ENCODE results near the gene PCDH15.

PCDH15 gene

DNA sequence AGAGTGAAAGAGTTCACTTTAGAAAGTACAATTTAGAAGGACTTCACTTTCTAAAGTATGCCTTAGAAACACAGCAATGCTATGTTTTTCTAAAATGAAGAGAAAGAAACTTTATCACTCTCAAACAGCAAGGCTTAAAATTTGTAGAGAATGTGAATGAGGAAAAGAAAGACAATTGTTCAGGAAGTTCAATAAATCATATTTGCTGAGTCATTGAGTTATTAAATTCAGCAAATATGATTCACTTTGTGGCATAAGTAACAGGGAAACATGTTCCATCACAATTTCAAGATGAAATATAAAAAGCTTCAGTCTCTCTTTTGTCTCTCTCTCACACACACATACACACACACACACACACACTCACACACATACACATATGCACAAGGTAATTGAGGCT lies 187.9 kb downstream of the PCDH15 start:
- no peak overlapping the region for H3K4me3 ChIP-seq (ENCODE audit: low read length)

DNA sequence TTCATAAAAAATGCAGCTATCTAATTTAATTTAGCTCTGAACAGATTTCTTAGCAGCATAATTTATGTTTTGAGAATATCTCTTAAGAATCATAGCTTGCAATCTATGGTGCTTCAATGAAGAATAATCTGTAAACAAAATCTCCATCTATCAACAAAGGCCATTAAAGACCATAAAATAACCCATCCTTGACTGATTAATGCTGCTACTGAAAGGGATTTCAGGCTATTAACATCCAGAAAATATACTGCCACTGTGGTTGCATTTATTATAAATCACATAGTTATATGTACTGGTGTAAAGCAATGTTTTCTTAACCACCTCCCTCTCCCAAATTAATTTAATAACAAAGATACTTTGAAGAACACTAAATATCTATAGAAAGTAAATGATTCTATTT lies 191.6 kb downstream of the PCDH15 start:
- Histone ChIP-seq H3K36me3 (ENCODE audit: control insufficient read depth, insufficient read depth, low read length) (no peaks in the 10 kb centered on the region), H3K4me3 (ENCODE audit: low read length) (no peak overlapping the region), H3K9ac (ENCODE audit: low read length) (no peak overlapping the region), H3K27ac (ENCODE audit: low read depth, low read length) (no peak overlapping the region), H3K4me1 (ENCODE audit: control insufficient read depth, insufficient read depth, low read length) (no peaks in the 10 kb centered on the region), H3K27me3 (ENCODE audit: control insufficient read depth, insufficient read depth, low read length) (no peaks in the 10 kb centered on the region)

More for the DNA sequence above, 187.9 kb downstream of the PCDH15 start:
- no peaks in the 10 kb centered on the region for H3K4me1 ChIP-seq (ENCODE audit: control insufficient read depth, insufficient read depth, low read length)
- no peaks in the 10 kb centered on the region for H3K27me3 ChIP-seq (ENCODE audit: control insufficient read depth, insufficient read depth, low read length)
- no peak overlapping the region for H3K27ac ChIP-seq (ENCODE audit: low read depth, low read length)
- no peak overlapping the region for H3K9ac ChIP-seq (ENCODE audit: low read length)
- H3K36me3 ChIP-seq (ENCODE audit: control insufficient read depth, insufficient read depth, low read length): no peaks in the 10 kb centered on the region

DNA sequence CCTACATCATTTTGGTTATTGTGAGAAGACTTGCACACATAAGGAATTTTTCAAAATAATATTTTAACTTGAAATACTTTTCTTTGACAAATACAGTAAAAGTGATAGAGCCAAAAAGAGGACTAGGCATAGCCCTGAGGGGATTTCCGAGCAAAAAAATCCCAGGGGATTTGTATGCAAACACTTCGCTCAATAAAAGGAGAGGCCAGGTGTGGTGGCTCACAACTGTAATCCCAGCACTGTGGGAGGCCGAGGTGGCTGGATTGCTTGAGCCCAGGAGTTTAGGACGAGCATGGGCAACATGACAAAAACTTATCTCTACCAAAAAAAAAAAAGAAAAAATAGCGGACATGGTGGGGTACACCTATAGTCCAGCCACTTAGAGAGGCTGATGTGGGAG lies 193.0 kb downstream of the PCDH15 start:
- no peak overlapping the region for H3K27ac ChIP-seq (ENCODE audit: low read depth, low read length)

DNA sequence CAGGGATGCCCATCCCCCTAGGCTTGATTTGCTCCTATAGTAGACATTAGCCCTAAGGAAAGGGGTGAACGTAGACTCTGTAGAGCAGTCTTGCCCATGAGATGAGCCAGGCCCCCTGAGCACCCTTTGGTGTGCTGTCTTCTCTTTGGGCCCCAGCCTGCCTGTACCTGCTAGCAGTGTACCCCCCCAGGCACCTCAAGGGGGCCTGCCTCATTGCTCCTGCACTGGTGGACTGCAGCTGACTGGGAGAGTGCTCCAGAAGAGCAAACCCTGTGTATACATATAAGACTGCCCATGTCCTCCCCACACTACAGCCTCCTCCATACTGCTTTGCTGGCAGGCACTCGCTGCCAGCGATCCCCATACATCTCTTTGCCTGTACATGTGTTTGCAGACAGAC lies 206.7 kb downstream of the PCDH15 start:
- Histone ChIP-seq H3K4me1 (ENCODE audit: control insufficient read depth, insufficient read depth, low read length) (no peaks in the 10 kb centered on the region), H3K27me3 (ENCODE audit: control insufficient read depth, insufficient read depth, low read length) (no peaks in the 10 kb centered on the region), H3K27ac (ENCODE audit: low read depth, low read length) (no peak overlapping the region), H3K4me3 (ENCODE audit: low read length) (no peak overlapping the region), H3K9ac (ENCODE audit: low read length) (no peak overlapping the region), H3K36me3 (ENCODE audit: control insufficient read depth, insufficient read depth, low read length) (no peaks in the 10 kb centered on the region)

More for the DNA sequence above, 193.0 kb downstream of the PCDH15 start:
- no peaks in the 10 kb centered on the region for H3K27me3 ChIP-seq (ENCODE audit: control insufficient read depth, insufficient read depth, low read length)
- no peak overlapping the region for H3K9ac ChIP-seq (ENCODE audit: low read length)
- no peaks in the 10 kb centered on the region for H3K4me1 ChIP-seq (ENCODE audit: control insufficient read depth, insufficient read depth, low read length)
- H3K4me3 ChIP-seq (ENCODE audit: low read length): no peak overlapping the region
- no peaks in the 10 kb centered on the region for H3K36me3 ChIP-seq (ENCODE audit: control insufficient read depth, insufficient read depth, low read length)

DNA sequence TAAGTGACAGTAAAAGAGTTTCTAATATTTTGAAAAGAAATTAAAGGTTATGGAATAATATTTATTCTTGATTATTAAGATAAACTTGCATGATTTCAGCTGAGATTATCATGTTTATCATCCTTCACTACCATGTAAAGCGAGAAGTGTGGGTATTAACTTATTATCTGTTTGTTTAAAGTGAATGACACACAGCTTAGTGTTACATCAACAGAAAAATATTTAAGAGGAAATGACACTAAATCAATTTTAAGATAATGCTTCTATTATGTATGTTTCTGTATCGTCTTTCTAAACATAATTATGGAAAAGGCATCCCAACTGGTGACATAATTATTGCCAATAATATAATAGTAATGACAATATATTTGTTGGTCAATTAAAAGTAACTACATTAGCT lies 213.1 kb downstream of the PCDH15 start:
- no peak overlapping the region for H3K4me3 ChIP-seq (ENCODE audit: low read length)
- no peaks in the 10 kb centered on the region for H3K36me3 ChIP-seq (ENCODE audit: control insufficient read depth, insufficient read depth, low read length)
- no peaks in the 10 kb centered on the region for H3K4me1 ChIP-seq (ENCODE audit: control insufficient read depth, insufficient read depth, low read length)
- no peak overlapping the region for H3K27ac ChIP-seq (ENCODE audit: low read depth, low read length)
- no peaks in the 10 kb centered on the region for H3K27me3 ChIP-seq (ENCODE audit: control insufficient read depth, insufficient read depth, low read length)
- H3K9ac ChIP-seq (ENCODE audit: low read length): no peak overlapping the region

DNA sequence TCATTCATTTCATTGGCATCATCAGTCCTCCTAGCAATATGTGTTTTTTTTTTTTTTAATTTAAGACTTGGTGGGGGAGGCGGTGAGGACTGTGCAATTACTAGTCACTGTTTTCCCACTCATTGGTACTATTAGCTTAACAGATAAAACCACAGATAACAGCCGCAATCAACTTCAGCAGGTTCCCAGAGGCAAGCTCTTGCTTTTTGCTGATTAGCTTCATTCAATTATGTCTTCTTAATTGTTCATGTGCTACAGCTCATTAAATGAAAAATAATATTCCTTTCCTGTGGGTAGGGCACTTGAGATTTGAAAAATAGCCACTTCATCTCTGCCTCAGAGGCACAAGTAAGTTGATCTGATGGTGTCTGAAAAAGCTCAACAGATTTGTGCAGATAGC lies 215.5 kb downstream of the PCDH15 start:
- Histone ChIP-seq H3K9ac (ENCODE audit: low read length) (no peak overlapping the region), H3K4me3 (ENCODE audit: low read length) (no peak overlapping the region), H3K27ac (ENCODE audit: low read depth, low read length) (no peak overlapping the region), H3K4me1 (ENCODE audit: control insufficient read depth, insufficient read depth, low read length) (no peaks in the 10 kb centered on the region), H3K27me3 (ENCODE audit: control insufficient read depth, insufficient read depth, low read length) (no peaks in the 10 kb centered on the region), H3K36me3 (ENCODE audit: control insufficient read depth, insufficient read depth, low read length) (no peaks in the 10 kb centered on the region)

DNA sequence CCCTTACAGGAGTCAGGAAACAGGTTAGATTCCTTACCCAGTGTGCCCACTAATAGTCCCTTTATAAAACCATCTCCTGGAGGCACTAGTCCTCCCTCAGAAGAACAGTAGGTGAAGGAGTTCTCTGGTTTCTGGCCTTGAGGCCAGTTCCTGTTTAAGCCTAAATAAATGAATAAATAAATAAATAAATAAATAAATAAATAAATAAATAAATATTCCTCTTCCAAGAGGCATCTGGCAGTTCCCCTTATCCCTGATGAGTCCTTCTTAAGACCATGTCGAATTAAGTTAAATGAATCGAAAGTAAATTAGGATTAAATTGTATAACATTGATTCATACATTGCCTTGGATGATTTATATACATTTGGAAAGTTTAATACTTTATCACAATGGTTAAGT lies 223.3 kb downstream of the PCDH15 start:
- Histone ChIP-seq H3K27me3 (ENCODE audit: control insufficient read depth, insufficient read depth, low read length) (no peaks in the 10 kb centered on the region), H3K36me3 (ENCODE audit: control insufficient read depth, insufficient read depth, low read length) (no peaks in the 10 kb centered on the region), H3K4me1 (ENCODE audit: control insufficient read depth, insufficient read depth, low read length) (no peaks in the 10 kb centered on the region)

DNA sequence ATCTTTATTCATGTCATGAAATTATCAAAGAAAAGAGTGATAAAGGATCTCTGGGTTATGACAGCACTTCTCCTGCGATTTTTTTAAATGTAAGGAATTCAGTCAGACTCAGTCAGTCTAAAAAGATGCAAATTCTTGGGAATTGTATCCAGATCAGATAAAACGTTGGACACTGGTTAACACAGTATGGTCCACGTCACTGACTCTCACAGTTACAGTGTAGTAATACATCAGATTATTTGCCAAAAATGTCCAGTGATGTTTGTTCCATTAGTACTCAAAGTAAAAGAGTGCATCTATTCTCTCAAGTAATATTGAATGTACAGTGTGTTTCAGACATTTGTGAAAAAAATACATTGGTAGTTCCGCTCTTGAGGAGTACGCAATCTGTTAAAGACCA lies 224.5 kb downstream of the PCDH15 start:
- Histone ChIP-seq H3K27me3 (ENCODE audit: control insufficient read depth, insufficient read depth, low read length) (no peaks in the 10 kb centered on the region), H3K9ac (ENCODE audit: low read length) (no peak overlapping the region), H3K4me1 (ENCODE audit: control insufficient read depth, insufficient read depth, low read length) (no peaks in the 10 kb centered on the region), H3K36me3 (ENCODE audit: control insufficient read depth, insufficient read depth, low read length) (no peaks in the 10 kb centered on the region), H3K4me3 (ENCODE audit: low read length) (no peak overlapping the region), H3K27ac (ENCODE audit: low read depth, low read length) (no peak overlapping the region)

More for the DNA sequence above, 223.3 kb downstream of the PCDH15 start:
- H3K4me3 ChIP-seq (ENCODE audit: low read length): no peak overlapping the region
- H3K9ac ChIP-seq (ENCODE audit: low read length): no peak overlapping the region
- no peak overlapping the region for H3K27ac ChIP-seq (ENCODE audit: low read depth, low read length)

DNA sequence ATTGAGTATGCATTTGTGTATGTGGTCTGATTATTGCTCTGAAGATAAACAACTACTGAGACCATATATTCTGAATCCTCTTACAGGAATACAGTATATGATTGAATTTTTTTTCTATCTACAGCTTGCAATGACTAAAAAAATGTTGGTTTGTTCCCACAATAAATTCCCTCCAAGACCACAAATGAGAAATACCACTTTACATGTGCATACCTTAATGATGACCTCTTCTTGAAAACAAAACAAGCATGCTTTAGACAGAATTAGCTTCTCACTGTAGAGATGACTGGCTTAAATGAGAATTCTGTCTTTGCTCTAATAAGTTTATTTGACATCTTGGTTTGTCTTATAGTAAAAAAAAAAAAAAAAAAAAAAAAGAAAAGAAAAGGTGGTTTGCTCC lies 241.5 kb downstream of the PCDH15 start:
- no peak overlapping the region for H3K9ac ChIP-seq (ENCODE audit: low read length)
- no peak overlapping the region for H3K27ac ChIP-seq (ENCODE audit: low read depth, low read length)
- no peaks in the 10 kb centered on the region for H3K4me1 ChIP-seq (ENCODE audit: control insufficient read depth, insufficient read depth, low read length)
- no peaks in the 10 kb centered on the region for H3K36me3 ChIP-seq (ENCODE audit: control insufficient read depth, insufficient read depth, low read length)
- H3K4me3 ChIP-seq (ENCODE audit: low read length): no peak overlapping the region
- no peaks in the 10 kb centered on the region for H3K27me3 ChIP-seq (ENCODE audit: control insufficient read depth, insufficient read depth, low read length)

DNA sequence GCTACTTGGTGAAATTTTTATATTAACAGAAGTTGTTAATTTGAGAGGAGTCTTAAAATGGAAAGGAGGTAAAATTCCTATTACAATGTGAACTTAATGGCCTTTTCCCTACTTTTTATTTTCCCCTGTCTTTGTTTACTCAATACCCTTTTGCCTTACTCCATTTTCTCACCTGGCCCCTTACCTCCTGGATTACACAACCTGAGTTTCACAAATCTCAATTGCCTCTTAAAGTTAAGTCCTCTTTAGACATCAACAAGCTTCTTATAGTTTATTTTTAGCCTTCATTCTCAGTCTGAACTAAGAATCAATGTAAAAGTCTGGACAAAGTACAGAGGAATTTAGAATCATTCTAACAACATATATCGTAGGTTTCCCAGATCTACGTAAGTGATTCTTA lies 247.0 kb downstream of the PCDH15 start:
- no peaks in the 10 kb centered on the region for H3K36me3 ChIP-seq (ENCODE audit: control insufficient read depth, insufficient read depth, low read length)
- no peak overlapping the region for H3K9ac ChIP-seq (ENCODE audit: low read length)
- H3K4me3 ChIP-seq (ENCODE audit: low read length): no peak overlapping the region
- no peak overlapping the region for H3K27ac ChIP-seq (ENCODE audit: low read depth, low read length)
- H3K4me1 ChIP-seq (ENCODE audit: control insufficient read depth, insufficient read depth, low read length): no peaks in the 10 kb centered on the region
- no peaks in the 10 kb centered on the region for H3K27me3 ChIP-seq (ENCODE audit: control insufficient read depth, insufficient read depth, low read length)

DNA sequence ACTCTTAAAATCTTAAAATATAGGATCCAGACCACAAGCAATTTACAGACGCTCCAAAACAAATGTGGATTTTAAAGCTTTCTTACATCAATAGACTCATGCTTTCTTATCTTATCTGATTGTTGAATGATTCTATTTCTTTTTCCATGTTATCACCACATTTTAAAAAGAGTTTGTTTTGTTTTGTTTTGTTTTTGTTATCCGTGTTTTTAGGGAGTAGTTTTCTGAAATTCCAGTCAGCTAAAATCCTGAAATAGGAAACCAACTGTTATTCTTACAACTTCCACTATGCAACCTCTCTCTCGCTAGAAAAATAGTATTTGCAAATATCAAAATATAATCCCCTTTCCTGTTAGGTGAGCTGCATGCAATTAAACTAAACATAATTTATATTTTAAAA lies 251.0 kb downstream of the PCDH15 start:
- no peaks in the 10 kb centered on the region for H3K27me3 ChIP-seq (ENCODE audit: control insufficient read depth, insufficient read depth, low read length)
- no peaks in the 10 kb centered on the region for H3K36me3 ChIP-seq (ENCODE audit: control insufficient read depth, insufficient read depth, low read length)
- H3K27ac ChIP-seq (ENCODE audit: low read depth, low read length): no peak overlapping the region
- no peak overlapping the region for H3K4me3 ChIP-seq (ENCODE audit: low read length)
- no peak overlapping the region for H3K9ac ChIP-seq (ENCODE audit: low read length)
- no peaks in the 10 kb centered on the region for H3K4me1 ChIP-seq (ENCODE audit: control insufficient read depth, insufficient read depth, low read length)

DNA sequence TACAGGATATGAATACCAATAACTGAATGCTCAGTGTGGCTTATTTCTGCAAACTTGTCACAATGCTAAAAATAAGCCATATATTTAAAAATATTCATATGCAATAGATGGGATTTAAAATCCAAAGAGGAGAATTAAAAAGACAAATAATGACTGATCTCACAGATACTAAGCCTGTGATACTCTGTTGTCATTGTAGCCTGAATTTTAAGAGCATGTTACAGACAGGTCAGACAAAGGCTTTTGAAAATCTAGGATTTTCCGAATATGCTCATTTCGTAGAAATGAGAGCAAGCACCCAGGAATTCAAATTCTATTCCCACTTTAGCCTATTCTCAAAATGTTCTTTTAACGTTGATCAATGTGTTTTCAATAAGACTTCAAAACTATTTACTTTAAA lies 269.7 kb downstream of the PCDH15 start:
- H3K4me1 ChIP-seq (ENCODE audit: control insufficient read depth, insufficient read depth, low read length): no peaks in the 10 kb centered on the region
- H3K4me3 ChIP-seq (ENCODE audit: low read length): no peak overlapping the region
- no peaks in the 10 kb centered on the region for H3K36me3 ChIP-seq (ENCODE audit: control insufficient read depth, insufficient read depth, low read length)
- H3K9ac ChIP-seq (ENCODE audit: low read length): no peak overlapping the region
- H3K27ac ChIP-seq (ENCODE audit: low read depth, low read length): no peak overlapping the region
- no peaks in the 10 kb centered on the region for H3K27me3 ChIP-seq (ENCODE audit: control insufficient read depth, insufficient read depth, low read length)

DNA sequence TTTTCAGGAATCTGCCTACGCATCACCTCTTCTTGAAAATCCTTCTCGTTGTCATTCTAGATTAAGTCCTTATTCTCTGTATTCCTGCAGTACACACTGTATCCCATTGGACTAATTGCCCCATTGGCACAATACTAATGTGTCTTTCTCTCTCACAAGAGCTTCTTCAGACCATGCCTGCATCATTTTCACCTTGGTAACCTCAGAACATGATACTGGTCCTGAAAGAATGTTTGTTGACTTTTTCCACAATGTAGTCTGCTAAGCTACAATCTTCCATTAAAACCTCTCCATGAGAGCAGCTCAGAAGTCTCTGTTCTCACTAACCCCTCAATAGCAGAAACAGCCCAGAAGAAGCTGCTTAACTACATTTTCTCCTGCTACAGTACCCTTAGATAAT lies 270.7 kb downstream of the PCDH15 start:
- H3K27me3 ChIP-seq (ENCODE audit: control insufficient read depth, insufficient read depth, low read length): no peaks in the 10 kb centered on the region
- no peak overlapping the region for H3K9ac ChIP-seq (ENCODE audit: low read length)

More for the DNA sequence above, 270.7 kb downstream of the PCDH15 start:
- no peaks in the 10 kb centered on the region for H3K36me3 ChIP-seq (ENCODE audit: control insufficient read depth, insufficient read depth, low read length)
- H3K4me1 ChIP-seq (ENCODE audit: control insufficient read depth, insufficient read depth, low read length): no peaks in the 10 kb centered on the region
- no peak overlapping the region for H3K4me3 ChIP-seq (ENCODE audit: low read length)
- no peak overlapping the region for H3K27ac ChIP-seq (ENCODE audit: low read depth, low read length)
